Measurements from ENCODE around the gene CCS.

- TF ChIP-seq CTCF (IDR thresholded peaks at IDR 0.05) (no peak), POLR2A (IDR thresholded peaks at IDR 0.05) (no peak)
Observed at GRCh38 chr11:66554602-66555001, 38.4 kb upstream of the CCS start.

Measured in esophagus squamous epithelium (tissue), 4 donors.